ENCODE measurements around the gene TTN.

DNA sequence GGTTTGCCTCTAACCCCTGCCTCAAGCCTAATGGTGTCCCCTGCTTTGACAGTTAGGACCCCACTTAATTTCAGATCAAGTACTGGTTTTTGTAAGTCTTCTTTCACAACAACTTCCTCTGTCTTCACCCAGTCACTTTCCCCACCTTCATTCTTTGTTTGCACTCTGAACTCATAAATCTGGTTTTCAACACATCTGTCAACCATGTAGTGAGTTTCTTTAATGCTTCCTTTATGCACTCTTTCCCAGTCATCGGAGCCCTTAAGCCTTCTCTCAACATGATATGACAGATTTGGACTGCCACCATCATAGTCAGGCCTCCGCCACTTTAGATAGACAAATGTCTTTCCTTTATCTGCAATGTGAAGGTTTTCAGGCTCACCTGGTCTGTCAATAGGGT lies 217.9 kb downstream of the TTN start:
- TF ChIP-seq CTCF (conservative IDR thresholded peaks at IDR 0.05; ENCODE audit: low read depth in 2 of 2) (no peak), EZH2 (IDR thresholded peaks at IDR 0.05; ENCODE audit: low read depth, unreplicated experiment) (no peak)
